Mucosa of descending colon (tissue), 3 donors: ENCODE data around the gene LRP1-AS. TPM values are rescaled to one million over a fixed set of nuclear protein-coding genes. Genes with fewer than 3 reads are reported as not detected.
A peak's percentile ranks its signal among the peaks of the same experiment; 100 is the strongest.

Experiments
- ATAC-seq: fragments of 200-7000 bp; cut with Tn5 transposase; one replicate; pipeline ENCODE4 v1.9.1; 2020; ENCODE audit warnings: mild to moderate bottlenecking, moderate library complexity
- DNase-seq, 3 donors: peaks; one replicate each; pipeline ENCODE4 v3.0.0-alpha.2; 2020
- H3K36me3 ChIP-seq: fragments of 200-600 bp; one replicate; pipeline ENCODE4 v1.8.0; 2021; ENCODE audit warnings: low read depth, mild to moderate bottlenecking
- H3K4me1 ChIP-seq: fragments of 200-600 bp; one replicate; pipeline ENCODE4 v1.8.0; 2021; ENCODE audit warnings: low read depth, mild to moderate bottlenecking
- H3K4me3 ChIP-seq: fragments of 200-600 bp; one replicate; pipeline ENCODE4 v1.8.0; 2021; ENCODE audit warnings: mild to moderate bottlenecking
- H3K9me3 ChIP-seq: fragments of 200-600 bp; one replicate; pipeline ENCODE4 v1.8.0; 2021; ENCODE audit warnings: mild to moderate bottlenecking
- CTCF ChIP-seq: fragments of 200-600 bp; IDR thresholded peaks from one replicate; pipeline ENCODE4 v1.8.0; 2022; ENCODE audit warnings: antibody characterized with exemption, mild to moderate bottlenecking
- intact Hi-C, 2 donors: fragments of 100-400 bp; cut with DNase I in 1 of 2; cut with micrococcal nuclease in 1 of 2; formaldehyde crosslinking; loops; one replicate each; pipeline versions ENCODE4 v1.11.0 to v1.11.1; 2022; cut with DNase I, micrococcal nuclease
- total RNA-seq, 3 donors: library from RNA; stranded (reverse); fragmentation: NEBNext Ultra II Directional in 2 of 3; extraction: Animal tissue kit (Norgen Biotek cat#: 25700) in 2 of 3; gene quantifications; one replicate each; pipeline versions ENCODE4 v1.2.1 to v1.2.4, GENCODE V29; 2021 to 2023
- donor health status: DM: no; HTN: no; CAD: no; lungs with moderate emphysema.
- donor health status: DM: no; HTN: no; CAD: no.
- donor health status: DM: no; HTN: yes; CAD: no.

The LRP1-AS gene
- total RNA-seq, 3 donors from 2014 or later = not detected

GRCh38 chr12:57182918-57183575 lies 35.6 kb upstream of the LRP1-AS start:
- TF ChIP-seq CTCF = peak; percentile 82
- Histone ChIP-seq H3K36me3 (peaks cover 3% of the 10 kb centered on the region), H3K4me1 (no peaks in the 10 kb centered on the region), H3K9me3 (no peaks in the 10 kb centered on the region), H3K4me3 (no peak overlapping the region)
- intact Hi-C loops = loop anchor here in 1 of 2 donors (5.0 kb wide), 1 partner anchor 61 kb away; no protein-coding TSS in a partner anchor
- ATAC-seq (peak; percentile 96), DNase-seq (peak; percentile 70 to 92 (median 89))

- intact Hi-C loops = loop anchor here in 1 of 2 donors (5.0 kb wide), 1 partner anchor 59 kb away; no protein-coding TSS in a partner anchor
- DNase-seq (no peak), ATAC-seq (no peak)
- TF ChIP-seq CTCF = no peak
- Histone ChIP-seq H3K4me1 (no peaks in the 10 kb centered on the region), H3K4me3 (no peak overlapping the region), H3K9me3 (no peaks in the 10 kb centered on the region), H3K36me3 (peaks cover 3% of the 10 kb centered on the region)
These were observed 34.2 kb upstream of the LRP1-AS start for GRCh38 chr12:57181561-57182155.

- intact Hi-C loops = loop anchor here in 1 of 2 donors (5.0 kb wide), 1 partner anchor 59 kb away; no protein-coding TSS in a partner anchor
- no peak for TF ChIP-seq CTCF
- H3K36me3 ChIP-seq = peaks cover 2% of the 10 kb centered on the region
- no peak for ATAC-seq
- no peaks in the 10 kb centered on the region for H3K4me1 ChIP-seq
- H3K4me3 ChIP-seq = no peak overlapping the region
- no peaks in the 10 kb centered on the region for H3K9me3 ChIP-seq
- DNase-seq = peak in 1 of 3 donors; percentile 45
These were observed 33.7 kb upstream of the LRP1-AS start for GRCh38 chr12:57181072-57181471.

- no peak for TF ChIP-seq CTCF
- Histone ChIP-seq H3K4me3 (no peak overlapping the region), H3K36me3 (no peaks in the 10 kb centered on the region), H3K4me1 (no peaks in the 10 kb centered on the region), H3K9me3 (no peaks in the 10 kb centered on the region)
- ATAC-seq = no peak
- intact Hi-C loops = loop anchor here in 1 of 2 donors (5.0 kb wide), 1 partner anchor 58 kb away; no protein-coding TSS in a partner anchor
- DNase-seq = peak in 1 of 3 donors; percentile 40
These were observed 33.0 kb upstream of the LRP1-AS start for GRCh38 chr12:57180321-57180989.

GRCh38 chr12:57179331-57180086 lies 32.1 kb upstream of the LRP1-AS start:
- DNase-seq = peak in 1 of 3 donors; percentile 44
- H3K36me3 ChIP-seq = no peaks in the 10 kb centered on the region
- no peaks in the 10 kb centered on the region for H3K4me1 ChIP-seq
- intact Hi-C loops = loop anchor here (5.0 kb wide), 1 partner anchor 57 kb away; no protein-coding TSS in a partner anchor
- no peak for ATAC-seq
- TF ChIP-seq CTCF = no peak
- H3K4me3 ChIP-seq = no peak overlapping the region
- H3K9me3 ChIP-seq = no peaks in the 10 kb centered on the region
